22Rv1 (cell line): Measurements from ENCODE around the gene APLF.

Source experiments
- H3K27ac ChIP-seq: fragments of 450-650 bp; 2 replicates; pipeline ENCODE4 v1.5.1; 2017
- CTCF ChIP-seq: fragments of 450-650 bp; IDR thresholded peaks from 2 replicates; pipeline ENCODE4 v1.5.1; 2017; ENCODE audit warnings: mild to moderate bottlenecking
- ZFX ChIP-seq: fragments of 450-650 bp; IDR thresholded peaks from 2 replicates; pipeline ENCODE4 v1.6.1; 2017; ENCODE audit warnings: antibody characterized with exemption, borderline replicate concordance

The APLF gene

GRCh38 chr2:68432696-68433658 lies 34.4 kb upstream of the APLF start:
- no peak for TF ChIP-seq ZFX
- TF ChIP-seq CTCF, result no peak
- no peak overlapping the region for H3K27ac ChIP-seq

- no peak for TF ChIP-seq ZFX
- no peak for TF ChIP-seq CTCF
Observed at GRCh38 chr2:68434981-68435380, 32.4 kb upstream of the APLF start.

GRCh38 chr2:68435615-68436014 lies 31.8 kb upstream of the APLF start:
- TF ChIP-seq ZFX, result no peak
- TF ChIP-seq CTCF, result no peak

More at GRCh38 chr2:68434981-68435380, 32.4 kb upstream of the APLF start:
- no peak overlapping the region for H3K27ac ChIP-seq

GRCh38 chr2:68436270-68436669 lies 31.1 kb upstream of the APLF start:
- TF ChIP-seq ZFX (no peak), CTCF (no peak)
- H3K27ac ChIP-seq, result no peak overlapping the region

More at GRCh38 chr2:68435615-68436014, 31.8 kb upstream of the APLF start:
- H3K27ac ChIP-seq, result no peak overlapping the region

- H3K27ac ChIP-seq, result no peak overlapping the region
- TF ChIP-seq CTCF, result no peak
- TF ChIP-seq ZFX, result no peak
Observed at GRCh38 chr2:68438455-68439303, 28.7 kb upstream of the APLF start.

- no peak overlapping the region for H3K27ac ChIP-seq
- no peak for TF ChIP-seq ZFX
- TF ChIP-seq CTCF, result peak; percentile 90
Observed at GRCh38 chr2:68441179-68441993, 26.0 kb upstream of the APLF start.
